ENCODE results near the gene C1RL.
"Not testable (repeated sequence)": the region's sequence is repeated elsewhere in the genome, so short reads cannot be mapped to it uniquely, and the experiment has no call there.

C1RL gene

DNA sequence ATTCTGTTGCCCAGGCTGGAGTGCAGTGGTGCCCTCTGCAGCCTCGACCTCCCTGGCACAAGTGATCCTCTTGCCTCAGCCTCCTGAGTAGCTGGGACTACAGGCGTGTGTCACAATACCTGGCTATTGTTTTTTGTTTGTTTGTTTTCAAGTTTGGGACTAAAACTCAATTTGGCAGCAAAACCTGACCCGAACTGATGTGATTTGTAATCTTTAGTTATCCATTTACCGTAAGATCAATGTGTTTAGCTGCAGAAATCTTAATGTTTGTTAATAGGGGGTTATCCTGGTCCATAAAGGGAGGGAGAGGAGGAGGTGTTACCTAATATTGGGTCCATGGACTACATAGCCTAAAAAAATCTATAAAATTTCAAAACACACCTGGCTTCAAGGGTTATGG, 49.2 kb downstream of the C1RL start:
- no peak for DNase-seq

DNA sequence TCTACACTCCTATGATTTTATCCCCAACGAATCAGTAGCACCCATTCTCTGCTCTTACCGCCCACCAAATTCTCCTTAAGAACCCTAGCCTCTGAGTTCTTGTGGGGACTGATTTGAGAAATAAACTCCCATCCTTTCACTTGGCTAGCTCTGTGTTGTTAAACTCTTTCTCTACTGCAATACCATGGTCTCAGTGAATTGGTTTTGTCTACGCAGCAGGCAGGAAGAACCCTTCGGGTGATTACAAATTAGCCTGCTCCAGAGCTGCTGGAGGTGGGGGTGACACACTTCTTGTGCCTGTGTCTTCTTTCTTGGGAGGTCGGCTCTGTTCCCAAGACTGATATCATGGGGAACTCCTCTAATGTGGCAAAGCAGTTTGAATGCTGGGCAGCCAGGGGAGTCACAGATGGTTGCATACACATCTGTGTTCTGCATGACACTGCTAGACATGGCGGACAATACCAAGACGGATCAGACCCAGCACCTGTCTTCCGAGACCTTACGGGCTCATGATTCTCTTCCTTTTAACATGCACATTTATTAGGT, 50.1 kb downstream of the C1RL start:
- DNase-seq, result no peak

DNA sequence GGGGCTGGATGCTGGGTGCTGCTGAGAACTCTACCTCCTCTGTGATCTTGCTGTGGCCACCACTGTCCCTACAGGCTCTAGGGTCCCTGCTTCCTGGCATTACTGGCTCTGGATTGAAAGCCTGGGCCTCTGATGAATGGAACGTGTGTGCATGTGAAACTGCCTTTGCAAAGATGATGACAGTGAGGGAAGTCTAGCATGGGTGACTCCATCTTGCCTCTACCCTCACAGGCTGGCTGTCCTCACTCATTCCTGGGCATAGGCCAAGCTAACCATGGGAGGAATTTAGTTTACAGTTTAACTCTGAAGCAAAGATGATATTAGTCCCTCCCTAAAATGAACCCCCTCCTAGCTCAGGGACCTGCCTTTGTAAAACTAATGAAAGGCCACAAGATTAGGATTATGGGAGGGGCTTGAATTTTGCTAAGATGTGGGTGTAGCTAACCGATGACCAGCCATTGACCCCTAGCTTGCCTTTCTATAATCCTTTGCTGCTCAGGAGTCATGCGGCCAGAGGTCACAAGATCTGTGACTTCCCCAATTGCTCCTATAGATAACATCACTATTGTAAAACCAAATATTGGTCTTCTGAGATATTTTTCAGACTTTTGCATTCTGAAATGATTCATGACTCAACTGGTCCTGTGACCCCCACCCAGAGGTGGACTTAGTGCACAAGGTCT, 50.7 kb downstream of the C1RL start:
- no peak for DNase-seq

DNA sequence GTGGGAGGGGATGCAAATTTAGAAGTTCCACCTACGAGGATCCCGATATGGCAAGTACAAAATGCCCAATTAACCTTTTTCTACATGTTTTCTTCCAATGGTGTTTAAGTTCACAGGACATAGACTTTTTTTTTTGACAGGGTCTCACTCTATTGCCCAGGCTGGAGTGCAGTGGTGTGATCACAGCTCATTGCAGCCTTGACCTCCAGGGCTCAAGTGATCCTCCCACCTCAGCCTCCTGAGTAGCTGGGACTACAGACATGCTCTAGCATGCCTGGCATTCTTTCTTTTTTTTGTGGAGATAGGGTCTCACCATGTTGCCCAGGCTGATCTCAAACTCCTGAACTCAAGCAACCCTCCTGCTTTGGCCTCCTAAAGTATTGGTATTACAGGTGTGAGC, 53.3 kb downstream of the C1RL start:
- DNase-seq, result not testable (repeated sequence)

DNA sequence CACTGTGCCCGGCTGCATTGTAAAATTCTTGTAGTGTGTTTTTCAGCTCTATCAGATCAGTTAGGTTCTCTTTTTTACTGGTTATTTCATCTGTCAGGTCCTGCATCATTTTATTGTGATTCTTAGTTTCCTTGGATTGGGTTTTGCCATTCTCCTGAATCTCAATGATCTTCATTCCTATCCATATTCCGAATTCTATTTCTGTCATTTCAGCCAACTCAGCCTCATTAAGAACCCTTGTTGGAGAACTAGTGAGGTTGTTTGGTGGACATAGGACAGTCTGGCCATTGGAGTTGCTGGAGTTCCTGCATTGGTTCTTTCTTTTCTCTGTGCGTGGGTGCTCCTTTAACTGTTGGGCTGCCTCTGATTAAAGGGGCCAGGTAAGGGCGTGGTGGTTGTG, 54.1 kb downstream of the C1RL start:
- DNase-seq, result no peak

DNA sequence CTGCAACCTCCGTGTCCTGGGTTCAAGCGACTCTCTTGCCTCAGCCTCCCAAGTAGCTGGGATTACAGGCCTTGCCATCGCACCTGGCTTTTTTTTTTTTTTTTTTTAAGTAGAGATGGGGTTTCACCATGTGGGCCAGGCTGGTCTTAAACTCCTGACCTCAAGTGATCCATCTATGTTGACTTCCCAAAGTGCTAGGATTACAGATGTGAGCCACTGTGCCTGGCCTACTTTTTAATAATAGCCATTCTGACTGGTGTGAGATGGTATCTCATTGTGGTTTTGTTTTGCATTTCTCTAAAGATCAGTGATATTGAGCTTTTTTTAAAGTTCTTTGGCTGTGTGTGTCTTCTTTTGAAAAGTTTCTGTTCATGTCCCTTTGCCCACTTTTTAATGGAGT, 59.0 kb downstream of the C1RL start:
- not testable (repeated sequence) for DNase-seq

DNA sequence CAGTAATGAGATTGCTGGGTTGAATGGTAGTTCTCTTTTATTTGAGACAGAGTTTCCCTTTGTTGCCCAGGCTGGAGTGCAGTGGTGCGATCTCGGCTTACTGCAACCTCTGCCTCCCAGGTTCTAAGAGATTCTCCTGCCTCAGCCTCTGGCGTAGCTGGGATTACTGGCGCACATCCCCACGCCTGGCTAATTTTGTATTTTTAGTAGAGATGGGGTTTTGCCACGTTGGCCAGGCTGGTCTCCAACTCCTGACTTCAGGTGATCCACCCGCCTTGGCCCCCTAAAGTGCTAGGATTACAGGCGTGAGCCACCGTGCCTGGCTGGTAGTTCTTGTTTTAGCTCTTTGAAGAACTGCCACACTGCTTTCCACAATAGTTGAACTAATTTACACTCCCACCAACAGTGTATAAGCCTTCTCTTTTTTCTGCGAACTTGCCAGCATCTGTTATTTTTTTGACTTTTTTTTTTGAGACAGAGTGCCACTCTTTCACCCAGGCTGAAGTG, 59.5 kb downstream of the C1RL start:
- not testable (repeated sequence) for DNase-seq

DNA sequence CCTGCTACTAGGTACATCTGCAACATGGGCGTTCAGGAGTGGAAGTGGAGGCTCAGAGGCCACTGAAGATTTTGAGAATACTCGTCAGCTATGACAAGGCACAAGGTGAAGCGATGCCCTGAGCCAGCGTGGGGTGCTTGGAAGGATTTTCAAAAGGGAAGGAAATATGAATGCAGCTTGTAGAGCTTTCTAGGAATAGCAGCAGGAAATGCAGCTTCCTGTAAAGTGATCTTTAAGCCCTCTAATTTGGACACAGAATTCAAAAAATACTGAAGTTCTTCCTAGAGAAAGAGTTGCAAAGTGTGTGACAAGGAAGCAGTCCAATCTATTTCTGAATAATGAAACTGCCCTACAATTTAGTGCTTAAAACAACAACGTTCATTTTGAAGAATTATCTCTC, 61.7 kb downstream of the C1RL start:
- DNase-seq, result no peak

DNA sequence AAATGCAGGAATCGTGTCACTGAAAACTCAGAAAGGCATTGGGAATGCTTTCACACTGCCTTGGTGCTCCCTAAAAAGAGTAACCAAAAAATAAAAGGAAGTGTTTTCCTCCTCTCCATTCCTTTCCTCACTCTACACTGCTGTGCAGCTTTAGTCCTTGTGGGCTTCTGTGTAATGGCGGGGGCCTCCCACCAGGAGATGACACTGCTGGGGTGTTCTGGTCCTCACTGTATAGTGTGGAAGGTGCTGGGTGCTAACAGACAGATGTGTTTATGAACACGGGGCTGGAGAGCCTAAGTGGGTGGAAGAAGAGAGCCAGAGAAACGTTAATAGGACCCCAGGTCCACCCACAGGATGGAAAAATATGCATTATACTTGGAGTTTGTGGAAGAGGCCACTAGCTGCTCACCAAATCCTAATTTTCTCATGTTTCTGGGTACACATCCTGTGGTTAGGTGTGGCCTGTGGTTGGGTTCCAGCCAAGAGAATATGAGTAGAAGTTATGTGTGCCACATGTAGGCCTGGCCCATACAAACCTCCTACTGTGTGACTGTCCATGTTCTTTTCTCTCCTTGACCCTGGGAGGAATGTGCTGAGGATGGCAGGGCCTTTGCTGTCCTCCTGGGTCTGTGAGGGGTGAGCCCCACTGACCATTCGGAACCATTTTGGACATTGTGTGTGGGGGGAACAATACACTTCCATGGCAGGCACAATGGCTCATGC, 62.5 kb downstream of the C1RL start:
- DNase-seq, result no peak

DNA sequence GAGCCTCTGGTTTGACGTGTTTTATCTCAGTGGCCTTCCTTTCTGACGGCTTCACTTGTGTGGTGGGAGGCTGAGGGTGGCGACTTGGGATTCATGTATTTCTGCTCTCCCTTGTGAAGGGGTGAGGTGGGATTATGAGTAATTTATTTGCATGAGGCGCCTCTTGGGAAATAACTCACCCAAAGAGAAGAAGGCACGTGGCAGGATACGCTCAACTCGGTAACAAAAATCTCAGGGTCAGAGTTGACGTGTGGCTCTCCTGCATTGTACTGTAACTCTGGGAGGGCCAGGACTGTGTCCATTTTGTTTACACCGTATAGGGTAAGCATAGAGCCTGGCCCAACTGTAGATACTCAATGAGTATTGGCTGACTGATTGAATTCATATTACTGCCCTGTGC, 63.1 kb downstream of the C1RL start:
- DNase-seq, result no peak

Measured in activated CD4-positive, CD25-positive, alpha-beta regulatory T cell treated with anti-CD3 and anti-CD28 coated beads, Interleukin-2, amount 50 U/mL, for 72 hours (primary cell).